GM12874 (cell line): ENCODE measurements around the gene ACSF3.

Source experiments
- CTCF ChIP-seq: IDR thresholded peaks from 2 replicates; pipeline ENCODE4 v1.5.1; 2011; ENCODE audit warnings: low read depth, mild to moderate bottlenecking, control low read depth, low read length, moderate library complexity; ENCODE audit not compliant: insufficient read depth

ACSF3 gene

DNA sequence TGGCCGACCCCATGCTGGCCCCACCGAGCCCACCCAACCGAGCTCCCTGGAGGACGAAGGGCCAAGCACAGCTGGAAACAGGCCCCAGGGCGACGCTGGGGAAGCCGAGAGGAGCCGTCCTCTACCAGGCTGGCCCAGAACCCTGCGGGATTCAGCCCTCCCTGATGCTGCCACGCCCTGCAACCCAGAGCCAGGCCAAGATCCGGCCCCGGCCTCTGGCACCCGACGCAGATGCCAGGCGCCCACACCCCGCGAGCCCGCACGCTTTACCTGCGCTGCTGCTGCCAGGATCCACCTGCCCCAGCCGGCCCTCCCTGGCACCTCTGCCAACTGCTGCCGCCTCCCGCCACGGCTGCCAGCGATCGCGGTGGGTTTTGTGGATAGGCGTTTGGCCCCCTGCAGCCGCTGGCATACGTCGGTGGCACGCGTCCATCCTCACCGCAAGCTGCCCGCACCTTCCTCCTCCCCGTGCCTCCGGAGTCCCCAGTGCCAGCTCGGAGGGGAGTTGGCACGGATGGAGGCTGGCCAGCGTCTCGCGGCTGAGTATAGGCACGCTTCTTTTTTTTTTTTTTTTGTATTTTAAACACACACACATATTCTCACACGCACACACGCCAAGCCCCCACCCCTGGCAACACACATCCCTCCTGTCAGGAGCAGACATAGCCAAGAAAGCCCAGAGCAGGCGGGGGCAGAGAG lies 41.3 kb upstream of the ACSF3 start:
- no peak for TF ChIP-seq CTCF

GRCh38 chr16:89052890-89053724 lies 40.5 kb upstream of the ACSF3 start:
- no peak for TF ChIP-seq CTCF

GRCh38 chr16:89053725-89054029 lies 40.0 kb upstream of the ACSF3 start:
- no peak for TF ChIP-seq CTCF

DNA sequence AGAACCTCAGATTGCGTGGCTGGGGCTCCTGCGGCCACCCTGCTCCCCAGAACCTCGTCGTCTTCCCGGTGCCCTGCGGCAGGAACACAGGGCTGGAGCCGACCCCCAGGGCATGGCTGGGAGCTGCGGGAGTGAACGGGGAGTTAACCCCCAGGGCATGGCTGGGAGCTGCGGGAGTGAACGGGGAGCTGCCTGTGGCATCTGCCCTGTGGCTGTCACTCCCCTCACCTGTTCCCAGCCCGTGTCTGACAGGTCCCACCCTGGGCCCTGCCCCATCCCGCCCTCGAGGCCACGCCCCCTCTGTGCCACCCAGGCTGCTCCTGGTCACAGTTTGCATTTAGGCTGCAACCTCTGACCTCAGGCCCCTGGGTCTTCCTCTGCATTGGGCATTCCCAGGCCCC lies 39.4 kb upstream of the ACSF3 start:
- no peak for TF ChIP-seq CTCF

GRCh38 chr16:89054714-89055113 lies 38.9 kb upstream of the ACSF3 start:
- no peak for TF ChIP-seq CTCF

DNA sequence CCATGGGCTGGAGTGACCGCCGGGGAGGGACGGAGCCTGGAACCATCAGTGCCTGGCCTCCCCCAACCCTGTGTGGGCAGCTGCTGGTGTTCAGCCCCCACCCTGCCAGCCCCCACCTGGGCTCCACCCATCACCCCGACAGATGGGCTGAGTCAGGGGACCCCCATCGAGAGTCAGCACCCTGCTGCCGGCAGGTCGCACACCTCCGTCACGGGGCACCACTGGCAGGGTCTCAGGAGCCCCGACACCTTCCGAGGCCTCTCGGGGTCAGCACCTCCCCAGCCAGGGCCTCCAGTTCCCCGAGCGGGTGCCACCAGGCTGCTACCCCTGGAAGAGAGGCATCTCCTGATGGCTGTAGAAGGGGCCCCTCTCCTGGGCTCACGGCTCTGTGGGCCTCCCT lies 38.3 kb upstream of the ACSF3 start:
- TF ChIP-seq CTCF = no peak

GRCh38 chr16:89055894-89056555 lies 37.6 kb upstream of the ACSF3 start:
- TF ChIP-seq CTCF = no peak
